B cell (primary cell): ENCODE results near the gene LHFPL4.

Experiments used
- EZH2 ChIP-seq: IDR thresholded peaks from 2 replicates; pipeline ENCODE4 v1.6.1; 2012; ENCODE audit warnings: borderline replicate concordance, low read depth, mild to moderate bottlenecking, moderate library complexity, low read length; ENCODE audit not compliant: insufficient read depth, poor library complexity, severe bottlenecking
- TF ChIP-seq, protein P1 (sequence below): fragments of 200-600 bp; IDR thresholded peaks from one replicate; pipeline ENCODE4 v1.8.0; 2022; ENCODE audit warnings: antibody characterized with exemption, mild to moderate bottlenecking

DNA sequence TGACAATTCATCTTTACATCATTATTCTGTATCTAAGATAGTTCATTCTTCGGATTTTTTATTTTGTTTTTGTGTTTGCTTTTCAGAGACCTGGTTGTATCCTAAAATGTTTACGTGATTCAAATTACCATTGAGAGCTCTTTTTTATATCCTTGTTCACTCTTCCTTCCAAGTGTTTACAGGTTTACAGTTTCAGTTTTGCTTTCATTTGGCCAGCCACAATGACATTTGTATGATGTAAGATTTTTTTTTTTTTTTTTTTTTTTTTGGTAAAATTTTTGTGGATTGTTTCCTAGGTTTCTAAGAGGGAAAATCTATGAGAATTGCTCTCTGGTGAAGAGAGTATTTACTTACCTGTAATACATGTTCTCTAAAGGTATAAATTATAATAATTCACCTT lies 101.2 kb downstream of the LHFPL4 start:
- TF ChIP-seq, protein P1, sequence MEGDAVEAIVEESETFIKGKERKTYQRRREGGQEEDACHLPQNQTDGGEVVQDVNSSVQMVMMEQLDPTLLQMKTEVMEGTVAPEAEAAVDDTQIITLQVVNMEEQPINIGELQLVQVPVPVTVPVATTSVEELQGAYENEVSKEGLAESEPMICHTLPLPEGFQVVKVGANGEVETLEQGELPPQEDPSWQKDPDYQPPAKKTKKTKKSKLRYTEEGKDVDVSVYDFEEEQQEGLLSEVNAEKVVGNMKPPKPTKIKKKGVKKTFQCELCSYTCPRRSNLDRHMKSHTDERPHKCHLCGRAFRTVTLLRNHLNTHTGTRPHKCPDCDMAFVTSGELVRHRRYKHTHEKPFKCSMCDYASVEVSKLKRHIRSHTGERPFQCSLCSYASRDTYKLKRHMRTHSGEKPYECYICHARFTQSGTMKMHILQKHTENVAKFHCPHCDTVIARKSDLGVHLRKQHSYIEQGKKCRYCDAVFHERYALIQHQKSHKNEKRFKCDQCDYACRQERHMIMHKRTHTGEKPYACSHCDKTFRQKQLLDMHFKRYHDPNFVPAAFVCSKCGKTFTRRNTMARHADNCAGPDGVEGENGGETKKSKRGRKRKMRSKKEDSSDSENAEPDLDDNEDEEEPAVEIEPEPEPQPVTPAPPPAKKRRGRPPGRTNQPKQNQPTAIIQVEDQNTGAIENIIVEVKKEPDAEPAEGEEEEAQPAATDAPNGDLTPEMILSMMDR, result no peak
- TF ChIP-seq EZH2, result no peak
